ENCODE measurements around the gene ARL2.
"Not testable (repeated sequence)": the region's sequence is repeated elsewhere in the genome, so short reads cannot be mapped to it uniquely, and the experiment has no call there.

The ARL2 gene

GRCh38 chr11:65013888-65014725, at the start of gene ARL2:
ARL2 (plus strand) TSS chr11:65014160; CDS start chr11:65014208, 48 bp downstream.
- peak; percentile 78 for DNase-seq (ENCODE audit: low spot score)

GRCh38 chr11:64967375-64967774, 46.6 kb upstream of the ARL2 start:
- no peak for DNase-seq (ENCODE audit: low spot score)

- peak; percentile 79 for DNase-seq (ENCODE audit: low spot score)
Observed at GRCh38 chr11:64969209-64969608, 44.8 kb upstream of the ARL2 start.

- peak; percentile 47 for DNase-seq (ENCODE audit: low spot score)
Observed at GRCh38 chr11:64970731-64971151, 43.2 kb upstream of the ARL2 start.

GRCh38 chr11:64971421-64972233, 42.3 kb upstream of the ARL2 start, which contains the start of gene MAJIN:
MAJIN (minus strand) TSS chr11:64972108; CDS start chr11:64959405, 12,703 bp downstream.
- peak; percentile 90 for DNase-seq (ENCODE audit: low spot score)

- no peak for DNase-seq (ENCODE audit: low spot score)
Observed at GRCh38 chr11:64974124-64974523, 39.8 kb upstream of the ARL2 start.

- no peak for DNase-seq (ENCODE audit: low spot score)
Observed at GRCh38 chr11:64976651-64977050, 37.3 kb upstream of the ARL2 start.

GRCh38 chr11:64983339-64983738, 30.6 kb upstream of the ARL2 start:
- not testable (repeated sequence) for DNase-seq (ENCODE audit: low spot score)

GRCh38 chr11:64987998-64988854, 25.7 kb upstream of the ARL2 start:
- no peak for DNase-seq (ENCODE audit: low spot score)

- DNase-seq (ENCODE audit: low spot score), result no peak
Observed at GRCh38 chr11:64989416-64989815, 24.5 kb upstream of the ARL2 start.

GRCh38 chr11:64990222-64990923, 23.6 kb upstream of the ARL2 start:
- no peak for DNase-seq (ENCODE audit: low spot score)

GRCh38 chr11:64994318-64994717, 19.6 kb upstream of the ARL2 start:
- no peak for DNase-seq (ENCODE audit: low spot score)

- no peak for DNase-seq (ENCODE audit: low spot score)
Observed at GRCh38 chr11:64996327-64996709, 17.6 kb upstream of the ARL2 start.

GRCh38 chr11:64996710-64997380, 17.1 kb upstream of the ARL2 start, which contains the start of gene BATF2:
BATF2 (minus strand) TSS chr11:64996971; CDS start chr11:64996914, 57 bp downstream.
- peak; percentile 58 for DNase-seq (ENCODE audit: low spot score)

GRCh38 chr11:64998141-64998540, 15.8 kb upstream of the ARL2 start:
- DNase-seq (ENCODE audit: low spot score), result no peak

GRCh38 chr11:64998690-64999431, 15.1 kb upstream of the ARL2 start:
- DNase-seq (ENCODE audit: low spot score), result no peak

GRCh38 chr11:64999478-64999877, 14.5 kb upstream of the ARL2 start:
- DNase-seq (ENCODE audit: low spot score), result no peak

GRCh38 chr11:65002706-65003105, 11.3 kb upstream of the ARL2 start:
- no peak for DNase-seq (ENCODE audit: low spot score)

GRCh38 chr11:65003282-65003681, 10.7 kb upstream of the ARL2 start:
- DNase-seq (ENCODE audit: low spot score), result no peak

GRCh38 chr11:65003968-65004367, 10.0 kb upstream of the ARL2 start:
- DNase-seq (ENCODE audit: low spot score), result not testable (repeated sequence)

All from kidney capillary endothelial cell (primary cell).